ENCODE measurements around the gene RFNG.

RFNG gene

DNA sequence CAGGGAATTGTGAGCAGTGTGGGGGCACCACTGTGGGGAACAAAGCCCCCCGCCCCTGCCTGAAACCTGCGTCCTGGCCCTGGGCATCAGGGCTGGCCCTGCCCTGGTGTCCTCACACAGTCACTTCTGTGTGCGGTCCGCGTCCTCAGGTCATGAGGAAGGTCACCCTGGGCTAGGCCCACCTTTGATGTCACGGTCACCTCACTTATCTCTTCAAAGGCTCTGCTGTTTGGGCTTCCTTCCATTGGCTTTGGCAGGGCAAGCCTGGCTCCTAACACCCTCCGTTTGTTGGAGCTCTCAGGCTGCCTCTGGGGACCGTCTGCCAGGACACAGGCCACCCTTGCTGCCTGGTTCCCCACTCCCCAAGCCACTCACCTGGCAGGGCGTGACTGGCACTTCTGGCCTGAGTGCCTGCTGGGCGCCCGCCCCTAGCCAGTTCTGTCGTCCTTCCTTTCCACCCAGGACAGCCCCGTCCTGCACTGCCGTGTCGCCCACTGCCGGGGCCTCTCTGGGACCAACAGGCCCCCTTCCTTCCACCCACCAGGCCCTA, 37.8 kb downstream of the RFNG start:
- DNase-seq (ENCODE audit: low read depth): no peak

- no peak for DNase-seq (ENCODE audit: low read depth)
These were observed 38.3 kb downstream of the RFNG start for GRCh38 chr17:82013341-82013740.

DNA sequence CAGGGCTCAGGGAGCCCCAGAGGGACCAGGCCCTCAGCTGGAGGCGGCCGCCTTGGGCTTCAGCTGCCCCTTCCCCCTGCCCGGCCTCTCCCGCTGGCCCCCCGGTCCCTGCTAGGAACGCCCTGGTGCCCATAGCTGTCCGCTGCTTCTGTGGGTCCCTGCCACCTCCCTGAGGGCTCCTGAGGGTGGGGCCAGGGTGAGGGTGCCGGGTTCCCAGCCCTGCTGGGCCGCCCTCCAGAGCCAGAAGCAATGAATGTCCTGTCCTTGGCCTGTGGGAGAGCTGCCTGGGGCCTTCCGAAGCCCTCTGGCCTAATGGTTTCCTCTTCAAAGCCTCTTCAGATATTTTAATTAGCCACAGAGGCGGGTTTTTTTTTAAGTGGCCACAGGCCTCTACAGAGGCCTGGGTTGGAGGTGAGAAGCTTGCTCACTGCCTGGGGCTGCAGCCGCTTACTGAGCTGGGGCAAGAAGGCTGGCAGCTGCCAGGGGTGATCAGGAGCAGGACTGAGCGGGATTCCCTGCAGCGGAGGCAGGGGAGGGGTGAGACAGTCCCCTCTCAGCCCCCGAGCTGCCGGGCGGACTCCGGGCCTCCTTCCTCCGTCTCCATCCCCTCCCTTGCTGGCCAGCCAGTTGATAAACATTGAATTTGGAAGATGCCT, 38.8 kb downstream of the RFNG start:
- no peak for DNase-seq (ENCODE audit: low read depth)

DNA sequence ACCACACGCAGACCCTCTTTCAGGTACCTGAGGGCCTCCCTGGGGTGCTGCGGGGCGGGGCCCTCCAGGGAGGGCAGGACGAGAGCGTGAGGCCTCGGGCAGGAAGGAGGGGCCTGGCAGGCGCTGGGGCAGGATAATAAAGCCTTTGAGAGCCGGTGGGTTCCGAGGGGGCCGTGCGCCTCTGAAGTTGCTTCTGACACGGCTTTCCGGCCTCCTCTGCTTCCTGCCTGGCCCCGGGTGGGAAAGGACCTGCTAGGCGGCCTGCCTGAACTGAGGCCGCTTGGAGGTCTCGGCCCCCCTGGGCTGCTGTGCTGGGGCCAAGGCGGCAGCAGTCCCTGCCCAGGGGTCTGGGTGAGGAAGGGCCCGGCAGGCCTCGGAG, 39.4 kb downstream of the RFNG start:
- DNase-seq (ENCODE audit: low read depth): no peak

DNA sequence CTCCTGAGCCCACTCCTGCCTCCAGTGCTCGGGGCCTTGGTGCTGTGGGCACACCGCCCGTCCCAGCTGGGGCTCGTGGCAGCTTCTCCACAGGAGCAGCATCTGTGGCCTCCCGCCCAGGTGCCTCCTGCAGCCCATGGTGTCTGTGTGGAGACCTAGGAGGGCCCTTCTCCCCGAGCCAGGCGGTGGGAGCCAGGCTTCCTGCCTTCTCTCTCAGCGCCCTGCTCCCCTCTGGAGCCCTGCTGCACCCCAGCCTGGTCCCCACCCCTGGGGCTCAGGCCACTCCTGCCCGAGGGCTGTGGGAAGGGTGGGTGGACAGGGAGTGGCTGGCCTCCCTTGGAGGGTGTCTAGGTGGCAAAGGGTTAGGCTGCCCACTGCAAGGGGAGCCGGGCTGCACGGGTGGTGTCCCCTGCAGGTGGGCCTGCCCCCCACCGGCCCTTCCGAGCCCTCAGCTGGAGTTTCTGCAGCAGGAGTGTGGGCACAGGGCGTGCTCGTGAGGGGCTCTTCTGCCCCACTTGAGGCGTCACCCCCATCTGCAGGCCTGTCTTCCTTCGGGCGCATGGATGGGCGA, 39.9 kb downstream of the RFNG start:
- no peak for DNase-seq (ENCODE audit: low read depth)

DNA sequence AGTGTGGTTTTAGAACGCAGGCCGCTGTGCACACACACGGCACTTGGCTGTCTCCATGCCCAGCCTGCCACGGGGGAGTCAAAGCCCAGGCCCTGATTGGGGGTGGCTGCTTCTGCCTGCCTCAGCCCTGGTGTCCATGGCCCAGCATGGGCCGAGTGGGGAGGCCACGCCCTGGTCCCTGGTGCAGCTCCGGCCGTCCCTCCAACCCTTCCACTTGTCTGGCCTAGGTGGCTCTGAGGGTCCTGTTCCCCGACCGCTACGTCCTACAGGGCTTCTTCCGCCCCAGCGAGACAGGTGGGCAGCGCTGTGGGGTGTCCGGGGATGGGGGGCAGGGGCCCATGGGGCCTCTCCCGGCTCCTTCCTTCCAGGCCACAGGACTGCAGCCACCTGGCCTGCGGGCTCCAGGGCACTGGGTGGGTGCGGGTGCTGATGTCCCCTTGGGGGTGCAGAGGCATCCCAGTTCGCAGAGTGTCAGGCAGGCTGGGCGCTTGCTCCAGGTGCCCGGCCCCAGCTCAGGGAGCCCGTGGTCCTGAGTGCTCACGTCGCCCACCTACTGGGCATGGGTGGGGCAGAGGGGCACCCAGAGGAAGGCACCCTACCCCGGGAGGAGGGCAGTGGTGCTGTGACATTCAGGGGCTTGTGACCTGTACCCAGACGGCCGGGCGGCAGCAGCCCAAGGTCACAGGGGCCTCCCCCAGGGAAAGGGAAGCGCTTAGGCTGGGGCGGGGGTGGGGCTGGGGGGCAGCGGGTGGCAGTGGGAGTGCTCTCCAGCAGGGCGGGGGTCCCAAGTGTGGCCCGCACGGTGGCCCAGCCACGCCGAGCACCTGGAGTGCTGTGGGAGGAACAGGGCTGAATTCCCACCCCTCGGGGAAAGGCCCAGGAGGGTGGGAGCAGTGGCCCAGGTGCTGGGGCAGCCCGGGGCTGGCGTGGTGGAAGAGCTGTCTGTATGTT, 40.8 kb downstream of the RFNG start:
- DNase-seq (ENCODE audit: low read depth): no peak

DNA sequence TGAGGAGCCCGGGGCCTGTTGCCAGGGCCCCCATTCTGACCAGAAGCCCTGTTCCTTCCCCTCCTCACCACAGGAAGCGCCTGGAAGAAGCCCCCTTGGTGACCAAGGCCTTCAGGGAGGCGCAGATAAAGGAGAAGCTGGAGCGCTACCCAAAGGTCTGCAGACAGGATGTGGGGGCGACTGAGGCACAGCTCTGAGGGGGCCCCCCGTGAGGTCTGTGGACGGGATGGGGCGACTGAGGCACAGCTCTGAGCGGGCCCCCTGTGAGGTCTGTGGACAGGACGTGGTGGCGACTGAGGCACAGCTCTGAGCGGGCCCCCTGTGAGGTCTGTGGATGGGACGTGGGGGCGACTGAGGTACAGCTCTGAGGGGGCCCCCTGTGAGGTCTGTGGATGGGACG, 42.2 kb downstream of the RFNG start:
- no peak for DNase-seq (ENCODE audit: low read depth)

DNA sequence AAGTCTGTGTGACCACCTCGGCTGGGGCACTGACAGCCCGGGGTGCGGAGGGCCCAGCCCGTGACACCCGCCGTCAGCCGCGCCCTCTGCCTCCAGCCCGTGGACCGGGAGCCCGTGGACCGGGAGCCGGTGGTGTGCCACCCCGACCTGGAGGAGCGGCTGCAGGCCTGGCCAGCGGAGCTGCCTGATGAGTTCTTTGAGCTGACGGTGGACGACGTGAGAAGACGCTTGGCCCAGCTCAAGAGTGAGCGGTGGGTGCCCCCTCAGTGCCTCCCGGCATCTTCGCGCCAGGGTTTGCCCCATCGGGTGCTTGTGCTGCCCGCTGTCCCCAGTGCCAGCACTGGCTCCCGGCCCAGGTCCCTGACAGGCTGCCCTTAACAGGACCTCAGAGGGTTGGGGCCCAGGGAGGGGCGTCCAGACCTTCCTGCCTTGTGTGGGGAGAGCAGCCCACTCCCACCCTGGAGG, 42.6 kb downstream of the RFNG start:
- DNase-seq (ENCODE audit: low read depth): no peak

DNA sequence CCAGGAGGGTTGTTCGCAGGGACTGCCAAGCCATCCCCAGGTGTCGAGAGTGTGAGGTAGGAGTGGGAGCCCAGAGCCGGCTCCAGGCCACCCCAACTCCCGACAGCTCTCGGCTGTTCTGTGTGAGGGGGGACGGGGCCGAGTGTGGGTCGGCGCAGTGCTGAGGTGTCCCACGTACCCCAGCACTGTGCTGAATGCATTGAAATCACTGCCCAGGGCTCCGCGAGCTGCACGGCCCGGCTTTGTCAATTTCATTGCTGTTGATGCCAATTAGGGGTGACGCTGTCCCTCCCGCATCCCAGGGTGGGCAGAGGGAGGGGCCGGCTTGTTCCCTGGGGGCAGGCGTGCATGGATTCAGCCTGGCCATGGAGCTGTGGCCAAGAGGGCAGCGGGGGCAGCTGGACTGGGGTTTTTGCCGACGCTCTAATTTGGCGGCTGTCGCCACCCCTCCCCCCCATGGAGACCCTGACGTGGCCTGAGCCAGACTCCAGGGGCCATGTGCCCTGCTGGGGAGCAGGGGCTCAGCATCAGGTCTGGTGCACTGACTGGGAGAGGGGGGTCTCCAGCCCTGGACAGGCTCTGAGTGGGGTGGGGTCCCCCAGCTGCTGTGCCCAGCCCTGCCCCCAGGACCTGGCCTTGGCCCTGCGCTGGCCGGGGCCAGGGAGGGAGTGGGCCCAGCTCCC, 43.2 kb downstream of the RFNG start:
- DNase-seq (ENCODE audit: low read depth): no peak

- DNase-seq (ENCODE audit: low read depth): no peak
These were observed 43.9 kb downstream of the RFNG start for GRCh38 chr17:82007495-82008257.

GRCh38 chr17:82007228-82007494, 44.5 kb downstream of the RFNG start:
- no peak for DNase-seq (ENCODE audit: low read depth)

DNA sequence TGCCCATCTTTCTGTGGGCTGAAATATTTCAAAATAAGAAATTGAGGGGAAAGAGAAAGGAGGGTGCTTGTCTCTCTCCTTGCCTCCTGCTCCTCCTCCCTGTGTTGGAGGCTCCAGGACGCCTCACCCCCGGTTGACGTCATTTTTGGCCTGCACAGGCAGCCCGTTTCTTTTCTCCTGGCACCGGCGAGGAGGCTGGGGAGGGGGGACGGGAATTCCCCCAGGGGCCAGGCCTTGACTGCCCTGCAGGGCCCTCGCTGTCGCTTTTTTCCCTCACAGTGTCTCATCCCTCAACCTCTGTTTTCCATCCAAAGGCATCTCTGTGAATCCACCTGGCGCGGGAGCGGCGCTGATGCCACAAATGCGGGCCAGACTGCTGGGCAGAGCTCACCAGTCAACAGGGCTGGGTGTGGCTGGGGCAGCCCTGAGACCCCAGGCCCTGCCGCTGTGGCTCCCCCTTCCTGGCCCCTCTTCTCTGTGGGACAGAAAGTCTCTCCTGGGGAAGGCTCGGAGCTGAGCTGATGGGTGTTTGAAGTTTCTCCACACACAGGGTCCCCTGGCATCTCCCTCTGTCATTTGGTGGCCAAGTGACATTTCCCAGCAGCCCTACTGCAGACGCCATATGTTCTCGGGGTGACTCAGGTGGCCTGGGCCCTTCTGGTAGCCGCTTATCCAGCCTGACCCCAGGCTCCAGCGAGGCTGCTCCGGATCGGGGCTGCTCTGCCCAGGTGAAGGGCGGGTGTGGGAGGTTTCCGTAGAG, 45.0 kb downstream of the RFNG start:
- peak; percentile 34 for DNase-seq (ENCODE audit: low read depth)

DNA sequence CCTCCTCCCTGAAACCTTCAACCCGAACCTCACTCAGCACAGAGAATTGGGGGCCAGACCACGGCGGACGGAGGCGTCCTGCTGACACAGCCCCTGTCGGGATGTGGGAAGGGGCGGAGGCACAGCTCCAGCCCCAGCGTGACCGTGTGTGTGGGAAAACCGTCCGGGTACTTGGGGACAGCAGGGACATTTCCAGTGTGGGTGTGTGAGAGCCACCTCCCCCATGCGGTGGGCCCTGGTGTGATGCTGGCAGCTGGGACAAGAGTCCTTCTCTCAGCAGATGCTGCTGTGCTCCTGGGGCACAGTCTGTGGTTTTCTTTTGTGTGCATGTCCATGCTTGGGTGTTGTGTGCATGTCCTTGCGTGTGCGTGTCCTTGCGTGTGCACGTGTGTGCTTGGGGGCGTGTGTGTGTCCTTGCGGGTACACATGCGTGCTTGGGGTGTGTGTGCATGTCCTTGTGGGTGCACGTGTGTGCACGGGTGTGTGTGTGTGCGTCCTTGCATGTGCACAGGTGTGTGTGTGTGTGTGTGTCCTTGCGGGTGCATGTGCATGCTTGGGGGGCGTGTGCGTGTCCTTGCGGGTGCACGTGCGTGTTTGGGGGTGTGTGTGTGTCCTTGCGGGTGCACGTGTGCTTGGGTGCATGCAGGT, 45.8 kb downstream of the RFNG start:
- no peak for DNase-seq (ENCODE audit: low read depth)

GRCh38 chr17:82004517-82005455, 46.8 kb downstream of the RFNG start:
- no peak for DNase-seq (ENCODE audit: low read depth)

DNA sequence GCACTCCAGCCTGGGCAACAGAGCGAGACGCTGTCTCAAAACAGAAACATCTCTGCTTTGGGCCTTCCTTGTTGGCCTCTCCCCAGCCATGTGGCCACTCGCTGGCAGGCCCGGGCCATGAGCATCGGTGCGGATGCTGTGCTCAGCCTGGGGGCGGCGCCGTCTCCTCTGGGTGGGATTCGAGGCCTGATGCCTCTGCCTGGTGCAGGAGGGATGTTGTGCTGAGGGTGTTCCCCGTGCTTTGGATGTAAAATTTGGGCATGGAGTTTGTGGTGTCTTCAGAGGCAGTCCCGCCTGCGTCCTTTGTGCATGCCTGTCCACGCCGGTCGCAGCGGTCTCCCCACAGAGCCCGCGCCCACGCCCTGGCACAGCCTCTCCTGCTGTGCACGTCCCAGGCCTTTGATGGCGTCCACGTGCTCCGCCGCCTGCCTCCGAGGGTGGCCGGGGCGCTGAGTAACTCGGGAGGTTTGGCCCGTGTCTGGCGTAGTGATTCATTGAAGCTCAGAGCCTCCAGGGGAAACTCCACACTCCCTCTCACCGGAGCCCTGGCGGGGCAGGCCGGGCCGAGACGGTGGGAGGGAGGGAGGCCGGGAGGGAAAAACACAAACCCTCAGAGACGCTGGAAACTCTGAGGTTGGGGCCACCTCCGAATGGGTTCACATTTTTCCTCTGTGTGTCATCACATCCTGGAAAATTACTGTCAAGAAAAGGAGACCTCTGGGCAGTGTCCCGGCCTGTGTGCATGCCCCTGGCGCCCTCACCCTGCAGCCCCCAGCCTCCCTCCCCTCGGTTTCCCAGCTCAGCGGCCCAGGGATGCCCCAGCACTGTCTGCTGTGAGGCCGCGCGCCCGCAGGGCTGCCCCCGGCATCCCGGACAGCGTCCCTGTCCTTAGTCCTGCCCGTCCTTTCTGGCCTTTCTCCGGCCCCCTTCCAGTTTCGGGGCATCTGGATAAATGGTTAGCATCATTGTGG, 47.9 kb downstream of the RFNG start:
- DNase-seq (ENCODE audit: low read depth): peak; percentile 92

DNA sequence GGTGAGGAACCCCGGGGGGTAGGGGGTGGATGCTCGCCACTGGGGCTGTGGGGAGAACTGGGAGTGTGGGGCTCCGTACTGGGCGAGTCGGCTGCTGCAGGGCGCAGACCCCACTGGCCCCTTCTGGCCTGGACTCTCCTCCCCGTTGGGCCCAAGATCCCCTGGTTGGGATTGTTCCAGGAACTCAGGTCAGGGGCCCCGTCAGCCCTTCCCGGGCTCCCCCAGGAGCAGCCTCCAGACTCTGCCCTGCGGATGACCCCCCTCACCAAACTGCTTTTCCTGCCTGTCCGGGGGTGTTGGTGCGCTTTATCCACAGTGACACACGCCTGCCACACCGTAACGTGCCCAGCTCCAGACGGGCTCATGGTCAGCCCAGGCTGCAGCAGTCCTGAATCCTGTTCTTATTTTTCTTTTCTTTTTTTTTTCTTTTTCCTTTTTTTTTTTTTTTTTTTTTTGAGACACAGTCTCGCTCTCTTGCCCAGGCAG, 50.0 kb downstream of the RFNG start:
- no peak for DNase-seq (ENCODE audit: low read depth)

DNA sequence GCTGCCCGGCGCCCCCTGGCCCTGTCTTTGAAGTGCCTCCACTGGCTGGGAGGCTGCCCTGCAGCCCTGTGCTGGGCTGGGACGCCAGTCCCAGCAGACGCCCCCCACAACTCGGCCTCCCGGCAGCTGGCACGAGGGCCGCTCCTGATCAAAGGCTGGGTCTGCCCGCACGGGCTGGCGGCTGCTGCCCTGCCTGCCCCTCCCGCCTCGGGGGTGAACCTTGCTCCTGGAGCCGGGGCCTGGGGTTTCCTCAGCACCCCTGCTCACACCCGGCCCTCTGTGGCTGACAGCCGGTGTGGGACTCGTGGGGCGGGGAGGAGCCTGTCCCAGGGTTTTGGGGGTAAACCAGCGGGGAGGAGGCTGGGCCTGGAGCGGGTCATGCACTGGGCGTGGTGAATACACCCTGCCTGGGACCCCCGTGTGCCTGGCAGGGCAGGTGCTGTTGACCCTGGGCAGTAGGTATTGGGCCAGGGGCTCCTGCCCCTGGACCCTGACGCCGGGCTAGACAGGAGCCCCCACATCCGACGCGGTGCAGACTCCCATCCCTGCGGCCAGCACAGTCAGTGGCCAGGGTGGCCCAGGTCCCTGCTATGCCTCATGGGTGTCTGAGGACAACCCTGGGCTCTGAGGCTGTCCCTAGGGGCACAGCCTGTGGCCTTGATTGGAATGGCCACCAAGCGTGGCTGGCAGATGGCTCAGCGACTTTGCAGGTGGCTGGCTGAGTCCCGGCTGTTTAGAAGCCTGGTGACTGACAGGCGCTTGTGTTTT, 50.6 kb downstream of the RFNG start:
- no peak for DNase-seq (ENCODE audit: low read depth)
